HuH-7.5 (cell line): Measurements from ENCODE around the gene FOXN4.

Source experiments
- DNase-seq: peaks from one replicate; pipeline ENCODE4 v3.0.0; 2011; ENCODE audit warnings: low spot score

Gene FOXN4

GRCh38 chr12:109279525-109279924, 29.6 kb downstream of the FOXN4 start:
- DNase-seq: no peak

- no peak for DNase-seq
Observed at GRCh38 chr12:109278912-109279311, 30.2 kb downstream of the FOXN4 start.

- DNase-seq: peak; percentile 81
Observed at GRCh38 chr12:109277899-109278762, 31.0 kb downstream of the FOXN4 start.

DNA sequence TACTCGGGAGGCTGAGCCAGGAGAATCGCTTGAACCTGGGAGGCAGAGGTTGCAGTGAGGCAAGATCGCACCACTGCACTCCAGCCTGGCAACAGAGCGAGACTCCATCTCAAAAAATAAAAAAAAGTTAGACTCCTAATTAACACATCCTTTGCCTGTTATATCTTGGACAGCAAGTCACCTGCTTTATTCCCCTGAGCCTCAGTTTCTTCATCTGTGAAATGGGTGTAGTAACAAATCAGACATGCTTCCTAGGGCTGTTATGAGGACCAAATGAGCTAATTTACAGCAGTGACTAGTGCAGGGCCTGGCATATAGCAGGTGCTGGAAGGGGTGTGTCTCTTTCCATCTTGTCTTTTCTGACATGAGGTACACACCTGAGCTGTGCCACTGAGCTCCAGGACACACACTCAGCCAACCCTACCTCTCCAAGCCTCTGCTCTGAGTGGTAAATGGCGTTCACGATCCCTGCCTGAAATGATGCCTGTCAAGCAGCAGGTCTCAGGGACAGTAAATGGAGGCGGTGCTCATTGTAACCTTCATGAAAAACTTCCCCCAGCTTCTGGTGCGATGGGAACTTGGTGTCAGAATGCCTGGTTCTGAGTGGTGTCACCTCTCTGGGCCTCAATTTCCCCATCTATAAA, 31.7 kb downstream of the FOXN4 start:
- DNase-seq: no peak

GRCh38 chr12:109276160-109276559, 32.9 kb downstream of the FOXN4 start:
- no peak for DNase-seq

DNA sequence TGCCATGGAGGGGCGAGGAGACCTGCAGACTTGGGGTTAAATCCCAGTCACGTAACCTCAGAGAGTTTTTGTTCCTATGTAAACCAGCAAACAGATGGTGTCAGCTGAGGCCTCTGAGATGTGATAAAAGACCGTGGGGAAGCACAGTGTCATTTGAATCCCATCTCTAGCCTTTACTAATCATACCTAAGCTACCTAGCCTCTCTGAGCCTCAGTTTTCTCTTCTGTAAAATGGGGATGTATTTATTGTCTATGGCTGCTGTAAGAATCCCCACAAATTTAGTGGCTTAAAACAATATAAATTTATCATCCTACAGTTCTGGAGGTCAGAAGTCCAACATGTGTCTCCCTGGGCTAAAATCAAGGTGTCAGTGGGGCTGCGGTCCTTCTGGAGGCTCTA, 33.9 kb downstream of the FOXN4 start:
- DNase-seq: no peak

DNA sequence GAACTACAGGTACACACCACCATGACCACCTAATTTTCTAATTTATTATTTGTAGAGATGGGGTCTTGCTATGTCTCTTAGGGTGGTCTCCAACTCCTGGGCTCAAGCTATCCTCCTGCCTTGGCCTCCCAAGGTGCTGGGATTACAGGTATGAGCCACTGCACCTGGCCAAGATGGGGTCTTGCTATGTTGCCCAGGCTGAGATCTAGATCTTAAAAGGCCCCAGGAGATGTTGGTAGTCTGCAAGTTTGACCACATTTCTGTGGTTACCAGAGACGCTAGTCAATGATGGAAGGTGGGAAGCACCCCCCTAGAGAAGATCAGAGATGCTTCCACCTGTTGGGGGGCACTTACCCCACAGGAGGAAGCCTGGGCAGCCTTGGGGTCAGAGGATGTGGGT, 34.7 kb downstream of the FOXN4 start:
- DNase-seq: no peak

DNA sequence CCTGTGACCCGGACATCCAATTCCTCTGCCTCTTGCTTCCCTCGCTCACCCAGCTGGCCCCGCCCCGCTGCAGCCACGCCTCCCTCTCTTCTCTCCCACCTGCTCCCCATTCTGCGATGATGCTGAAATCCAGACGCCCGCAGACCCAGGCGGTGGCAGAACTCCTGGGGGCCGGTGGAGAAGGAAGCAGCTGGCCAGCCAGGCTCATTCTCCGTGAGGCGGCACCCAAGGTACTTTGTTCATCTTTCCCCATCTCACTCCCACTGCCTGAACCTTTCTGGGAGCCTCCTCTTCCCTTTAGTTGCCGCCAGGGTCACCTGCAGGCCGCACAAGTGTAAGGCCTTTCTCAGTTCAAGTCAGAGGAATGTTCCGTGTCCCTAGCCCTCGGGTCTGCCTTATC, 35.7 kb downstream of the FOXN4 start:
- no peak for DNase-seq

- no peak for DNase-seq
Observed at GRCh38 chr12:109271418-109271817, 37.7 kb downstream of the FOXN4 start.

DNA sequence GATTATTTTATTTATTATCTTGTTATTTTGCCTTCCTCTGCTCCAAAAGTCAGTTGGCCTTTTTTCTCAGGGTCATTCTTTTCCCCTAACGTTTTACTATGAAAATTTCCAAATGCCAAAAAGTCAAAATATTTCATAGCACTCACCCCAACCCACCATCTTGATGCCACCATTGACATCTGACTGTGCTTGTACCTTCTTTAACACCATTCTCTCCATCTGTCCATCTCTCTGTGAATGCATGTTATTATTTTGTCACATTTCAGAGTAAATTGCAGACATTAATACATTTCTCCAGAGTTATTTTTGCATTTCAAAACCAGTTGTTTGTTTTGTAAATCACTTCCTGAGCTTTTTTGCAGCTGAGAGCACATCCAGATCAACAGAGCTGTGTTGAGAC, 38.6 kb downstream of the FOXN4 start:
- no peak for DNase-seq

GRCh38 chr12:109269428-109269827, 39.7 kb downstream of the FOXN4 start:
- DNase-seq: no peak

- DNase-seq: no peak
Observed at GRCh38 chr12:109268896-109269295, 40.2 kb downstream of the FOXN4 start.

- no peak for DNase-seq
Observed at GRCh38 chr12:109267361-109267760, 41.7 kb downstream of the FOXN4 start.

DNA sequence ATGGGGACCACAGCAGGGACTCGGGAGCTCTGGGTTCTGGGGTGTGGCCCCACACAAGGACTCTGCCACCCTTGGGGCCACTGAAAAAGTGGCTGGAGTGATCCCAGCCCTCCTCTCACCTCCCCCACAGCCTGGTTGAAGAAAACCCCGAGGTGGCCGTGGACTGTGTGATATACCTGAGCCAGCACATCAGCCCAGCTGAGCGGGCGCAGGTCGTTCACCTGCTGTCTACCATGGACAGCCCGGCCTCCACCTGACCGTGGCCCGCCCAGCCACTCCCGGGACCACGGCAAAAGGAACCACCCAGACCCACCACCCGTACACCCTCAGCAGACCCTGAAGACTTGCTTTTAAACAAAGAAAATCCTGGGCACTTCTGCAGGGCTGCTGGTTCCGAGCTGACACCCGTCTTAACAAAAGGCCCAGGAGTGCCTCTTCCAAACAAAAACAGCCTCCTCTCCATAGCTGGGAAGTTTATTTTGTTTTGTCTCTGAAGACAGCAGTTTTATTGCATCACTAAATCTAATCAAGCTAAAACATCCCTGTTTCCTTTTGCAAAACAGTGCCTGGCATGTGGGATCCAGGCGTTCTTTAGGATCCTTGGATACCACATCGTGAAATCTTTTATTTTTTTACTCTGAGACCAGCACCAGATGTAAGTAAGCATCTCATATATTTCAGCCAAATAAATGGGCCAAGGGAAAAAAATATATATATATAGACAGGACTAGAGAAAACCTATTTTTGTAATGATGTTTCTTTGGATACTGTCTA, 42.8 kb downstream of the FOXN4 start:
- DNase-seq: no peak

DNA sequence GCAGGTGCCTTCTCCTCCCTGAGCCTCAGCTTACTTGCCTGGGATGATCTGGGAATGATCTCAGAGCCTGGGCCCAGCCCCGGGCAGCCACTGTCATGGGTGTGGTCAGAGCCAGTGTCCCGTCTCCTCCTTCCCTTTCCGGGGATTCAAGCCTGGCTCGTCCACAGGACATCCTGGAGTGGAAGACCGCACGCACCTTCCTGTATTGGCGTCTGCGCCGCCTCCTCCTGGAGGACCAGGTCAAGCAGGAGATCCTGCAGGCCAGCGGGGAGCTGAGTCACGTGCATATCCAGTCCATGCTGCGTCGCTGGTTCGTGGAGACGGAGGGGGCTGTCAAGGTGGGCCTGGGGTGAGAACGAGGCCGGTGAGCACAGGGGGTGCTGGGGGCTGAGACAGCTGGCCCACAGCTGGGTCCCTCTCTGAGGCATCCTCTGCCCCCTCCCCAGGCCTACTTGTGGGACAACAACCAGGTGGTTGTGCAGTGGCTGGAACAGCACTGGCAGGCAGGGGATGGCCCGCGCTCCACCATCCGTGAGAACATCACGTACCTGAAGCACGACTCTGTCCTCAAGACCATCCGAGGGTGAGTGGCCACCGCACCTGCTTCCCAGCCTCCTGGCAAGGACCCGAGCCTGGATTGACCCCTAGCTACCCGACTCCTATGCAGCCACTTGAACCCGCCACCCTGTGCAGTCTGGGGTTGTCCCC, 44.0 kb downstream of the FOXN4 start:
- no peak for DNase-seq

GRCh38 chr12:109264095-109264942, 44.8 kb downstream of the FOXN4 start:
- peak; percentile 93 for DNase-seq

DNA sequence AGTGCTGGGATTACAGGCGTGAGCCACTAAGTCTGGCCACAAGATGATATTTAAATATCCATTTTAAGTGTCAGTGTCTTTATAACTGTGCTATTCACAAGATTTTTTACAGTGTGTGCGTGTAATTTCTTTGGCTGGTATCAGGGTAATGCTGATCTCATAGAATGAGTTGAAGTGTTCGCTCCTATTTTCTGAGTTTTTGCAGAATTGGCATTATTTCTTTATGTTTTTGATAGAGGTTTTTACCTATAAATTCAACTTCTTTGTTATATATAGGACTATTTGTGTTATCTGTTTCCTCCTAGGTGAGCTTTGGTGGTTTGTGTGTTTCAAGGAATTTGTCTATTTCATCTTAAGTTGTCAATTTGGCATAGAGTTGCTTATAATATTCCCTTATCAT, 45.6 kb downstream of the FOXN4 start:
- no peak for DNase-seq

DNA sequence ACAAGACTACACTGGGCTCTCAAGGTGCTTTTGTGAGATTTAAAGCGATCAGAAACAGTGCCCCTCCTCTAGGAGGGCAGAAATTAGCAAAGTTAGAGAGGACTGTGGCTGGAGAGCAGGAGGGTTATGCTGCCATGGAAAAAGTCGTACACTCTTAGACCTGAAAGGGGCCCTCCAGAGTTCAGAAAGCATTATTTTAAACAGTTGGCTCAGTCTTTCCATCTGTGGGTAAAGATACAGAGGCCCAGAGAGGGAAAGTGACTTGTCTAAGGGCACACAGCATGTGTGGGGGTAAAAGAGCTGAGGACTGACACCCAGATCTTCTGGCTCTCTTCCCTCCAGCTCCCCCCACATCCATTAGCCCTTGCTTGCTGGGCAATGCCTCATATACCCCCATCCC, 47.1 kb downstream of the FOXN4 start:
- DNase-seq: no peak

DNA sequence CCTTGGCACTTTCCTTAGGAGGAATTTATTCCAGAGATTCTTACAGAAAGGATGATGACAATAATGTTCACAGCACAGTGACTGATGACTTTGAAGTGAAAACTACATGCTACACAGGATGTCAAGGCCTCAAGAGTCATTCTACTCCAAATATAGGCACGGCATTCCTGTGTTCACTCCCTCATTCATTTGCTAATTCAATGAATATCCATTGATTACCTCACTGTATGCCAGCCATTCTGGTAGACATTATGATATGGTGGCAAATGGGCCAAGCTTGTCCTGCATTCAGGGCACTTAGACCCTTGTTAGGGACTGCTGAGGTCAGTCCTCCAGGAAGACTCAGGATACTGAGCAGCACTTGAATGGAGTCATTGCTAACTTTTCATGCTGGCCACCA, 48.0 kb downstream of the FOXN4 start:
- no peak for DNase-seq

GRCh38 chr12:109259545-109259895, 49.6 kb downstream of the FOXN4 start:
- no peak for DNase-seq
